Trophoblast cell (in vitro differentiated cells and primary cell): Measurements from ENCODE around the gene MORN3.
A peak's percentile ranks its signal among the peaks of the same experiment; 100 is the strongest.

Experiments
- DNase-seq, 2 donors: peaks; one replicate each; pipeline ENCODE4 v3.0.0-alpha.2; 2016
- H2AFZ ChIP-seq: 2 replicates; pipeline ENCODE4 v1.6.1; 2013; ENCODE audit warnings: low read length, moderate library complexity, mild to moderate bottlenecking; ENCODE audit not compliant: insufficient read depth, poor library complexity
- H2AK5ac ChIP-seq: 2 replicates; pipeline ENCODE4 v1.6.1; 2013; ENCODE audit warnings: mild to moderate bottlenecking, low read length
- H2BK120ac ChIP-seq: 2 replicates; pipeline ENCODE4 v1.6.1; 2013; ENCODE audit warnings: low read length, mild to moderate bottlenecking, moderate library complexity; ENCODE audit not compliant: insufficient read depth, poor library complexity
- H2BK12ac ChIP-seq: 2 replicates; pipeline ENCODE4 v1.6.1; 2013; ENCODE audit warnings: mild to moderate bottlenecking, low read length, moderate library complexity
- H2BK5ac ChIP-seq: 2 replicates; pipeline ENCODE4 v1.6.1; 2013; ENCODE audit warnings: low read length, low read depth, moderate library complexity, mild to moderate bottlenecking; ENCODE audit not compliant: poor library complexity
- H3K14ac ChIP-seq: 2 replicates; pipeline ENCODE4 v1.6.1; 2013; ENCODE audit warnings: mild to moderate bottlenecking, low read length
- H3K18ac ChIP-seq: 2 replicates; pipeline ENCODE4 v1.6.1; 2013; ENCODE audit warnings: mild to moderate bottlenecking, low read length
- H3K23ac ChIP-seq: 2 replicates; pipeline ENCODE4 v1.6.1; 2013; ENCODE audit warnings: low read length
- H3K27ac ChIP-seq: 2 replicates; pipeline ENCODE4 v1.5.1; 2013; ENCODE audit warnings: low read depth, mild to moderate bottlenecking, inconsistent platforms, low read length, moderate library complexity
- H3K27me3 ChIP-seq: 2 replicates; pipeline ENCODE4 v1.6.1; 2013; ENCODE audit warnings: inconsistent platforms, mild to moderate bottlenecking, low read length, moderate library complexity; ENCODE audit not compliant: insufficient read depth
- H3K36me3 ChIP-seq, 2 experiments: 1 replicate in 1 of 2; 2 replicates in 1 of 2; pipeline ENCODE4 v1.6.1; 2013; ENCODE audit warnings: low read length in 2 of 2, mild to moderate bottlenecking in 2 of 2, moderate library complexity in 1 of 2; ENCODE audit not compliant: insufficient read depth in 2 of 2, control insufficient read depth in 1 of 2
- H3K4ac ChIP-seq: 2 replicates; pipeline ENCODE4 v1.6.1; 2013; ENCODE audit warnings: low read depth, mild to moderate bottlenecking, low read length, moderate library complexity
- H3K4me1 ChIP-seq, 2 experiments: 1 replicate in 1 of 2; 2 replicates in 1 of 2; pipeline ENCODE4 v1.6.1; 2013; ENCODE audit warnings: low read length in 2 of 2, mild to moderate bottlenecking in 2 of 2, moderate library complexity in 1 of 2; ENCODE audit not compliant: insufficient read depth in 2 of 2, control insufficient read depth in 1 of 2
- H3K4me2 ChIP-seq: 2 replicates; pipeline ENCODE4 v1.6.1; 2013; ENCODE audit warnings: inconsistent platforms, mild to moderate bottlenecking, low read length, moderate library complexity
- H3K4me3 ChIP-seq: 2 replicates; pipeline ENCODE4 v1.5.1; 2013; ENCODE audit warnings: mild to moderate bottlenecking, low read depth, low read length, inconsistent platforms
- H3K79me1 ChIP-seq: one replicate; pipeline ENCODE4 v1.6.1; 2013; ENCODE audit warnings: low read length
- H3K79me2 ChIP-seq: 2 replicates; pipeline ENCODE4 v1.6.1; 2013; ENCODE audit warnings: low read length, mild to moderate bottlenecking; ENCODE audit not compliant: control insufficient read depth, insufficient read depth, poor library complexity
- H3K9ac ChIP-seq: 2 replicates; pipeline ENCODE4 v1.6.1; 2013; ENCODE audit warnings: mild to moderate bottlenecking, low read length
- H3K9me3 ChIP-seq: 2 replicates; pipeline ENCODE4 v1.6.1; 2013; ENCODE audit warnings: low read depth, mild to moderate bottlenecking, control low read depth, inconsistent platforms, low read length; ENCODE audit not compliant: insufficient read depth
- H4K12ac ChIP-seq: 2 replicates; pipeline ENCODE4 v1.6.1; 2013; ENCODE audit warnings: low read depth, mild to moderate bottlenecking, low read length, moderate library complexity
- H4K8ac ChIP-seq: 2 replicates; pipeline ENCODE4 v1.6.1; 2013; ENCODE audit warnings: low read depth, mild to moderate bottlenecking, low read length, moderate library complexity
- H4K91ac ChIP-seq: one replicate; pipeline ENCODE4 v1.6.1; 2013; ENCODE audit warnings: low read depth, mild to moderate bottlenecking, low read length, moderate library complexity
- WGBS: extraction: QIAGEN DNeasy Blood & Tissue Kit; methylation state at CpG from one replicate; pipeline ENCODE4 v1.1.7; 2013; ENCODE audit warnings: missing lambda C conversion rate; ENCODE audit not compliant: insufficient read length, insufficient coverage; ENCODE audit errors: extremely low coverage; 5-methylcytosine and 5-hydroxymethylcytosine counted together

Gene MORN3

DNA sequence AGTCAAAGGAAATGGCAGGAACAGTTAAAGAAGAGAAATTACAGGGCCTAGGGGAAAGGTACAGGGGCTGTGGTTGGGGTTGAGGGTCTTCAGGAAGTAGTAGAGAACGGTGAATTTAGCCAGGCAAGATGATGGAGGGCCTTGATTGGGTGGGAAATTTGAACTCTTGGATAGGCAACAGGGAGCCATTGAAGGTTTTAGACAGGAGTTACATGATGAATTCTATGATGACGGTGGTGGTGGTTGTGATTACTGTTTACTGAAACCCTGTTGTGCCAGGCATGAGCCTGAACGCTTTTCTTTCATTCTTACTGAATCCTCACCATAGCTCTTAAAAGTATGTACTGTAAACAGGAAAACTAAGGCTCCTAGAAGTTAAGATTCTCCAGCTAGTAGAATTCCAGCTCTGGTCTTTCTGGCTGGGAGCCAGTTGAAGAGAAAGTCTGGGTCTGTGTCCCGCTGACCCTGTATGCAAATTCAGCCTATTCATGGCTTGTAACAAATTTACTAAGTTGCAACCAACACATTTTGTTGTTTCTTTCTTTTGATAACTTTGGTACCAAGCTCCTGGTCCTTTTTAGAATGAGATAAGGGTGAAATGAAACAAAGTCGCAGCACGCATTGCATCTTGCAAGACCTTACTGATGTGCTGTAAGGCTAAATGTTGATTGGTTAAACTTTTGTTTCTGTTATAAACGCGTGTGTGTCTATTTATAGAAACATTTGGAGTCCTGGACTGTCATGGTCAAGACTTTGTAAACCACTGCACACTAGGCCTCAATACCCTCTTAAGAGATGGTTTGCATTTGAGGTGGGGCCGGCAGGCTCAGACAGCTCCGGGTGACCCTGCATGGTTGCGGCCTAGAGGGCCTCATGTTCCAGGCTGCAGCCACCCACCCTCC, 37.1 kb downstream of the MORN3 start:
- H2BK12ac ChIP-seq = no peak overlapping the region
- no peaks in the 10 kb centered on the region for H3K27me3 ChIP-seq
- no peak overlapping the region for H3K14ac ChIP-seq
- peaks cover 4% of the 10 kb centered on the region for H3K79me1 ChIP-seq
- H4K8ac ChIP-seq = no peak overlapping the region
- H3K23ac ChIP-seq = no peak overlapping the region
- H3K4me3 ChIP-seq = no peak overlapping the region
- no peak overlapping the region for H3K27ac ChIP-seq
- no peak overlapping the region for H4K12ac ChIP-seq
- no peak overlapping the region for H3K18ac ChIP-seq
- H4K91ac ChIP-seq = no peak overlapping the region
- H2BK5ac ChIP-seq = no peak overlapping the region
- DNase-seq = no peak
- no peak overlapping the region for H2AFZ ChIP-seq
- H2AK5ac ChIP-seq = no peak overlapping the region
- H3K9ac ChIP-seq = no peak overlapping the region
- peaks cover 0 to 4% of the 10 kb centered on the region in 2 experiments for H3K36me3 ChIP-seq
- peaks cover 26 to 30% of the 10 kb centered on the region in 2 experiments for H3K4me1 ChIP-seq
- no peaks in the 10 kb centered on the region for H3K9me3 ChIP-seq
- H2BK120ac ChIP-seq = no peak overlapping the region
- H3K4ac ChIP-seq = no peak overlapping the region
- H3K79me2 ChIP-seq = peaks cover under 1% of the 10 kb centered on the region
- whole genome bisulfite sequencing = no CpG with 5 or more reads among the region's 11 CpGs
- no peak overlapping the region for H3K4me2 ChIP-seq

DNA sequence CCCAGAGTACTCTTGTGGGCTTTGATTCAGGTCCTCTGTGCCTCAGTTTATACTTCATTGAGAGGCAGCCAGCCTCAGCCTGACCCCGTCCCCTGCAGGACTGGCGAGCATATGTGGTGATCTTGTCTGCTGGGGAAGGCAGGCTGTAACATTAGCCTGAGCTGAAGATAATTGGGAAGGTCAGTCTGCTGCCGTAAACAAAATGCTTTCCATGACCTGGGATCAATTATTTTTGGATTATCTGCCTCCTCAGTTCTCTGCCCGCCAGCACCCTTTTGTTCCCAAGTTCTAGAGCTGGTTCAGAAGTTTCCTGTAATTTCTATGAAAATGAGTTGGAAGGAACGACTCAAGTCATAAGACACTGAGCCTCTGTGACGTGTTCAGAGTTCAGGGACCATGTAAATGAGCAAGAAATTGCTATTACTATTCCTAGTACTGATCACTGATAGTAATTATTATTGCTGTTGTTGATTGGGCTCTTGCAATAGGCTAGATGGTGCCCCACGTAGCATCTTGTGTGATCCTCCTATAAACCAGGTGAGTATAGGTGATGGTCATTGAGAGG, 38.6 kb downstream of the MORN3 start:
- Histone ChIP-seq H3K9ac (no peak overlapping the region), H3K9me3 (no peaks in the 10 kb centered on the region), H3K23ac (no peak overlapping the region), H2BK120ac (no peak overlapping the region), H2BK12ac (no peak overlapping the region), H4K8ac (no peak overlapping the region), H4K12ac (no peak overlapping the region), H3K79me2 (peaks cover 9% of the 10 kb centered on the region), H3K4me3 (no peak overlapping the region), H3K14ac (no peak overlapping the region), H3K4me1 (peaks cover 25 to 32% of the 10 kb centered on the region in 2 experiments), H3K4ac (no peak overlapping the region), H3K18ac (no peak overlapping the region), H3K36me3 (peaks cover 0 to 4% of the 10 kb centered on the region in 2 experiments), H4K91ac (no peak overlapping the region), H3K4me2 (no peak overlapping the region), H2AFZ (no peak overlapping the region), H2BK5ac (no peak overlapping the region), H3K27ac (no peak overlapping the region), H3K79me1 (peaks cover 15% of the 10 kb centered on the region), H2AK5ac (no peak overlapping the region), H3K27me3 (no peaks in the 10 kb centered on the region)
- DNase-seq = no peak
- no CpG with 5 or more reads among the region's 7 CpGs for WGBS

DNA sequence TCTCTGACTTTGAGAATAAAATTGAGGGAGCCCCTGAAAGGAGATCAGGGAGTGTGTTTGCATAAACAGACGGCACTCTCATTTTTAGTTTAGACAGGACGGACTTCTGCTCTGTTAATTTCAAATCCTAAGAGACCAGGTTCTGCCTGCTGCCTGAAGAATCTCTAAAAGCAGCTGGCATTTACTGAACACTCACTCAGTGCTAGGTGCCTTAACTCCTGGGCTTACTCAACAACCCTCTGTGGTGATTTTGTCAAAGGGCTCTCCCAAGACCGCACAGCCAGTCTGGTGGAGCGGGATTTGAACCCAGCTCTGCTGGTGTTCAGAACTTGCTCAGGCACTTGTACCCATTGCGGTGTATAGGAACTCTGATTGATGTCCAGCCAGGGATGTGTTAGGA, 40.9 kb downstream of the MORN3 start:
- Histone ChIP-seq H4K12ac (no peak overlapping the region), H3K23ac (no peak overlapping the region), H3K18ac (no peak overlapping the region), H3K27me3 (no peaks in the 10 kb centered on the region), H3K4me2 (no peak overlapping the region), H2BK12ac (no peak overlapping the region), H2AK5ac (no peak overlapping the region), H3K36me3 (no peaks in the 10 kb centered on the region), H3K4ac (no peak overlapping the region), H3K14ac (no peak overlapping the region), H4K91ac (no peak overlapping the region), H3K9me3 (no peaks in the 10 kb centered on the region), H3K27ac (no peak overlapping the region), H3K9ac (peak overlapping the region; percentile 49), H3K79me1 (peaks cover 17% of the 10 kb centered on the region), H3K4me1 (peaks cover 26 to 36% of the 10 kb centered on the region in 2 experiments), H2AFZ (no peak overlapping the region), H2BK120ac (no peak overlapping the region), H3K79me2 (peaks cover 9% of the 10 kb centered on the region), H3K4me3 (no peak overlapping the region), H4K8ac (no peak overlapping the region), H2BK5ac (no peak overlapping the region)
- DNase-seq = no peak
- no CpG with 5 or more reads among the region's 5 CpGs for WGBS

DNA sequence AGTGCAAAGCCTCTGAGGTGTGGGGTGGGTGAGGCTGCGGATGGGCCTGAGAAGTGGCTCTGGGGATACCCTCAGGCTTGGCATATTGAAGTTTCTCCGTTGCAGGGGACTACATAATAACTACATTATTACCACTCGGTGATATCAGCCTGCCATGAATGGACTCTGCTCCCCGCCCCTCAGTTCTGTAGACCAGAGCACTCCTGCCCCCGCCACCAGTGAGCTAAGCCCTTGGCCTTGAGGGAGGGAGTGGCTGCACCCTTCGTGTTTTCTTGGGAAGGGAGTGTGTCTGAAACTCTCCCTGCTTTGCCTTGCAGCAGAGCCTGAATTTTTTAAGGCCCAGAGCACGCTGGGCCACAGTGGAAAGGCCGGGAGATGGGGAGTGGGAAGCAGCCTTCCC, 41.4 kb downstream of the MORN3 start:
- no peak overlapping the region for H3K4me3 ChIP-seq
- H3K36me3 ChIP-seq = no peaks in the 10 kb centered on the region
- peak overlapping the region; percentile 23 for H2AFZ ChIP-seq
- no peak overlapping the region for H3K27ac ChIP-seq
- H3K4me2 ChIP-seq = peak overlapping the region; percentile 89
- H3K27me3 ChIP-seq = no peaks in the 10 kb centered on the region
- H4K91ac ChIP-seq = no peak overlapping the region
- H2AK5ac ChIP-seq = peak overlapping the region; percentile 65
- H3K4ac ChIP-seq = peak overlapping the region; percentile 44
- DNase-seq = no peak
- no peak overlapping the region for H2BK12ac ChIP-seq
- no peak overlapping the region for H3K18ac ChIP-seq
- peak overlapping the region; percentile 39 for H4K12ac ChIP-seq
- H3K79me1 ChIP-seq = peaks cover 17% of the 10 kb centered on the region
- peaks cover 23 to 33% of the 10 kb centered on the region in 2 experiments for H3K4me1 ChIP-seq
- no peak overlapping the region for H3K14ac ChIP-seq
- H4K8ac ChIP-seq = peak overlapping the region; percentile 17
- no CpG with 5 or more reads among the region's 8 CpGs for WGBS
- H2BK5ac ChIP-seq = no peak overlapping the region
- no peak overlapping the region for H2BK120ac ChIP-seq
- H3K9me3 ChIP-seq = no peaks in the 10 kb centered on the region
- no peak overlapping the region for H3K9ac ChIP-seq
- no peak overlapping the region for H3K23ac ChIP-seq
- peaks cover 9% of the 10 kb centered on the region for H3K79me2 ChIP-seq
